GM12864 (cell line): Measurements from ENCODE around the gene RNU6-8.

ENCODE experiments used
- DNase-seq: peaks from one replicate; pipeline ENCODE4 v3.0.0-alpha.2; 2011; ENCODE audit warnings: low read depth
- H3K4me3 ChIP-seq: 2 replicates; pipeline ENCODE4 v1.5.1; 2011; ENCODE audit warnings: mild to moderate bottlenecking, low read depth, low read length, control low read depth
- TF ChIP-seq, protein P1 (sequence below): IDR thresholded peaks from 2 replicates; pipeline ENCODE4 v1.5.1; 2011; ENCODE audit warnings: low read depth, mild to moderate bottlenecking, moderate library complexity, low read length, control low read depth, inconsistent platforms; ENCODE audit errors: missing control alignments

RNU6-8 gene

DNA sequence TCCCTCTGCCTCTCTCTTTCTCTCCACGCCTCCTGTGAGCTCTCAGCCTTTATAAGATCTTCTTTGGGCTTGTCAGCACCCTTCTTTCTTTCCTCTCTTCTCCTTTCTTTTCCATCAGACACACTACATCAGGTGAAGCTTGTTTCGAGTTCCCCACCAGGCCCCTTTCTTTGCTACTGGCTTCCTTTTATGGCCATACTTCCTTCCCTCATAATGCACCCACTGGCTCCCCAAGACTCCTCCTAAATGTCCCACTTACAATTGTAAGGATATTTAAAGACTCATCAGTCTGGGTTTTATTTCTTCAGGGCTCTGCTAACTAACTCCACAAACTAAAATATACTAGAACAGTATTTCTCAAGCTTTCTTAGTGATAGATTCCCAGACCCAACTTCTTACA lies 3.5 kb upstream of the RNU6-8 start:
- no peak for DNase-seq
- TF ChIP-seq, protein P1, sequence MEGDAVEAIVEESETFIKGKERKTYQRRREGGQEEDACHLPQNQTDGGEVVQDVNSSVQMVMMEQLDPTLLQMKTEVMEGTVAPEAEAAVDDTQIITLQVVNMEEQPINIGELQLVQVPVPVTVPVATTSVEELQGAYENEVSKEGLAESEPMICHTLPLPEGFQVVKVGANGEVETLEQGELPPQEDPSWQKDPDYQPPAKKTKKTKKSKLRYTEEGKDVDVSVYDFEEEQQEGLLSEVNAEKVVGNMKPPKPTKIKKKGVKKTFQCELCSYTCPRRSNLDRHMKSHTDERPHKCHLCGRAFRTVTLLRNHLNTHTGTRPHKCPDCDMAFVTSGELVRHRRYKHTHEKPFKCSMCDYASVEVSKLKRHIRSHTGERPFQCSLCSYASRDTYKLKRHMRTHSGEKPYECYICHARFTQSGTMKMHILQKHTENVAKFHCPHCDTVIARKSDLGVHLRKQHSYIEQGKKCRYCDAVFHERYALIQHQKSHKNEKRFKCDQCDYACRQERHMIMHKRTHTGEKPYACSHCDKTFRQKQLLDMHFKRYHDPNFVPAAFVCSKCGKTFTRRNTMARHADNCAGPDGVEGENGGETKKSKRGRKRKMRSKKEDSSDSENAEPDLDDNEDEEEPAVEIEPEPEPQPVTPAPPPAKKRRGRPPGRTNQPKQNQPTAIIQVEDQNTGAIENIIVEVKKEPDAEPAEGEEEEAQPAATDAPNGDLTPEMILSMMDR: no peak
- H3K4me3 ChIP-seq: no peak overlapping the region

DNA sequence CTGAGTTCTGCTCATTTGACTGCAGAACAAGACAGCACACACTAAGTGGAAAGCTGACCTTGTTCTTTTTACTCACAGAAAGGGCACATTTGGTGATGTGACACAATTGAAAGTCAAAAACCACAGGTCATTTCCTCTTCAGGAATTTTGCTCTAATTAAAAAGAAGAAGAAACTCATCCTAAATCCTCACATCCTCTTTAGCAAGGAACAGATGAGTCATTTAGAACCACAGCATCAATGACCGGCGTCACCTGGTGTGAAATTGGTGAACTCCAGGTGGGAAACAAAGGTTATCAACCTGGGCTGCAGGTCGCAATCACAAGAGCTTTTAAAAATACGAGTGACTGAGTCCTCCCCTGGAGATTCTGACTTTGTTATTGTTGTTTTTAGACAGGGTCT lies 2.9 kb upstream of the RNU6-8 start:
- TF ChIP-seq, protein P1: peak; percentile 11
- no peak for DNase-seq
- H3K4me3 ChIP-seq: no peak overlapping the region

DNA sequence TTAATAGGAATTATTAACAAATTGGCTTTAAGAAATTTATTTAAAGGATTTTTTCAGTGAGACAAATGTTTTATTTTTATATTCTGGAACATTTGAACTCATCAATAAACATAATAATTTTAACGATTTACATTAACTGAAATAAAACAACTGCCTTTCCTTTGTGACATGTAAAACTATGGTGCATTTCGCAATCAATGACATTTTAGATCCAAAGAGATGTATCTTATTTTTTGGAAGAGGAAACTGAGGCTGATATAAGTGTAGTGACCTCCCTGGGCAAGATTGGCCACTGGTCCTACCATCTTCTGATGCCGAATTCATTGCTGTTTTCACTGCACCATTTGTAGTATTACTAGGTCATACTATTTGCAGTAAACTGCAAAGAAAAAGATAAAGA lies 2.5 kb upstream of the RNU6-8 start:
- no peak for DNase-seq
- H3K4me3 ChIP-seq: no peak overlapping the region
- TF ChIP-seq, protein P1: no peak

DNA sequence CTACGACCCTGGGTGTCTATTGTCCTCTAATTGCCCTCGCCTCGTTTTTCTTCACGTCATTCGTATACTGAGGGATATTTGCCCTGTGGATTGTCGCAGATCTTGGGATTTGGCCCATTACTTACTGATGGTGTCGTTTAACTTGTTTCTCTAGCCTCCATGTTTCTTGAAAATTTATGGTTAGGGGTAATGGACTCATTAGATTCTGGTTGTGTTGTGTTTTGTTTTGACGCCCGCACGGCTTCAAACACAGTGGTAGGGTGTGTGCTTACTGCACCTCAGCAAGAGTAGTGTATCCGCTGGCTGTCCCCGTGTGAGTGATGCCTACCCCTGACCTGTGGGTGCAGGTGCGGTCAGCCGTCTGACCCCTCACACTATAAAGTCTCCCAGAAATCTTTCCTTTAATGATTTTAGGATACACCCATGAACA lies 874 bp upstream of the RNU6-8 start:
- H3K4me3 ChIP-seq: peak overlapping the region; percentile 55
- DNase-seq: no peak
- TF ChIP-seq, protein P1: no peak

DNA sequence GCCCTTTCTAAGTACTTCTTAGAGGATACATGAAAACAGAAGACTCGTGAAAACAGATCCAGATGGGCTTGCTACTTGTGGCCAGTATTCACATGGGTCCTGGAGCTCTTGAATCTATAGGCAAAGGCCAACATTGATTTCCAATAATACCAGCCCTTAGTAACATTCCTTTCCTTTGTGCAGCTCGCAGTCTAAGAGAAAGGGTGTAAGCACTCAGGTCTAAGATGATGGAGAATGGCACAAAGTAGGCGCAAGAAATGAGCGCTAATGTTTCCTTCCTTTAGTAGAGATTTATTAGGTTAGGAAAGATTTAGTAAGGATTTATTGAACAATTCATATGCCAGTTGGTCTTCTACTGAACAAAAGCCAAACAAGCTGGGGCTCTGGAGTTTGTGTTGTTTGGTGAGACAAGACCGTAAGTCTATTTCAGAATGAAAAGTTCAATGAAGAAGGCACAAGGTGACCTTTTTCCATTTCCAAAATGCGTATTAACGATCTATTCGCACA lies 525 bp downstream of the RNU6-8 start:
- DNase-seq: no peak
- H3K4me3 ChIP-seq: peak overlapping the region; percentile 51
- TF ChIP-seq, protein P1: no peak

DNA sequence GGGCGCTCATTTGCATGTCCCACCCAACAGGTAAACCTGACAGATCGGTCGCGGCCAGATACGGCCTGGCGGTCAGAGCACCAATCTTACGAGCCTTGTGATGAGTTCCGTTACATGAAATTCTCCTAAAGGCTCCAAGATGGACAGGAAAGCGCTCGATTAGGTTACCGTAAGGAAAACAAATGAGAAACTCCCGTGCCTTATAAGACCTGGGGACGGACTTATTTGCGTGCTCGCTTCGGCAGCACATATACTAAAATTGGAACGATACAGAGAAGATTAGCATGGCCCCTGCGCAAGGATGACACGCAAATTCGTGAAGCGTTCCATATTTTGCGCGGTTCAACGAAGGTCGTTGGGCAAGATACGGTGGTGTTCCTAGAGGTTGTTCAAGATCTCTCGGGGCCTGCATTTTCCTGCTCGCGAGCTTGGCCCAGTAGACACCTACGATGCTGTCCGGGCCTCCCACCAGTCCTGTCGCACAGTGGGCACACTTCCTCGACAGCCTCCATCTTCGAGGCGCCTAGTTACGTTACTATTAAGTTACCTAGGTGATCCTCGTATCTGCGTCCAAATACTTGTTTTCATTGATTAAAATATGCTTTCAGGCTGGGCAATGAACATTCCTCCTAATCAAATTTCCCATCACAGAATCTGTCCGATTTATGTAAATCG lies 1.1 kb downstream of the RNU6-8 start, which contains the start of gene RNU6-7:
Gene RNU6-7, plus strand, starts transcription at position 230 of the 675 bp plus-strand sequence.
- no peak for DNase-seq
- TF ChIP-seq, protein P1: no peak
- H3K4me3 ChIP-seq: peak within 1 kb of the TSS; percentile 51
